Activated CD8-positive, alpha-beta memory T cell treated with anti-CD3 and anti-CD28 coated beads for 48 hours (primary cell): ENCODE data around the gene ZDHHC14.
"Not testable (repeated sequence)": the region's sequence is repeated elsewhere in the genome, so short reads cannot be mapped to it uniquely, and the experiment has no call there.

Source experiments
- DNase-seq, 3 experiments: peaks; one replicate each; pipeline ENCODE4 v3.0.0-alpha.2; 2020; ENCODE audit warnings: low read depth in 2 of 3, low spot score in 2 of 3

The ZDHHC14 gene

DNA sequence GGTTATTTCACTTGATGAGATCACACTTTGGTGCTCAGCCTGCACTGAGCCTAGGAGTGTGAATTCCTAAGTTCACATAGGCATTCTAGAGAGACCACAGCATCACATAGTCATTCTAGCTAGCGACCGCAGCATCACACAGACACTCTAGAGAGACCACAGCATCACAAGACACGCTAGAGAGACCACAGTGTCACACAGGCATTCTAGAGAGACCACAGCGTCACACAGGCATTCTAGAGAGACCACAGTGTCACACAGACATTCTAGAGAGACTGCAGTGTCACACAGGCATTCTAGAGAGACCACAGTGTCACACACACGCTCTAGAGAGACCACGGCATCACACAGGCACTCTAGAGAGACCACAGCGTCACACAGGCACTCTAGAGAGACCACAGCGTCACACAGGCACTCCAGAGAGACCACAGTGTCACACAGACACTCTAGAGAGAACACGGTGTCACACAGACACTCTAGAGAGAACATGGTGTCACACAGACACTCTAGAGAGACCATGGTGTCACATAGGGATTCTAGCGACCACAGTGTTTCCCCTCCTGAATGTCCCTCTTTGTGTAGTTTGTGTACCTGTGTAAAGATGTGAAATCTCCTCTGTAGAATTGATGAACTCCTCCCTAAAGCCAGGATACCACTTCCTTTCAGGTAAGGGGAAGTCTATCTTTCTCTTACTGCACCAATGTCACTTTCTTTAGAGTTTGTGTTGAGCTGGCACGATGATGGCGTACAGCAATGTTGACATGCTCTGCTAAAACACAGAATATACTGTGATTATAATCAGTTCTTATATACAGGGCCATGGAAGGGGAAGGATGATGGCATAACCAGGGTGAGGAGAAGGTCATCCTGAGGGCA is 169.4 kb downstream of the ZDHHC14 start:
- DNase-seq = no peak

DNA sequence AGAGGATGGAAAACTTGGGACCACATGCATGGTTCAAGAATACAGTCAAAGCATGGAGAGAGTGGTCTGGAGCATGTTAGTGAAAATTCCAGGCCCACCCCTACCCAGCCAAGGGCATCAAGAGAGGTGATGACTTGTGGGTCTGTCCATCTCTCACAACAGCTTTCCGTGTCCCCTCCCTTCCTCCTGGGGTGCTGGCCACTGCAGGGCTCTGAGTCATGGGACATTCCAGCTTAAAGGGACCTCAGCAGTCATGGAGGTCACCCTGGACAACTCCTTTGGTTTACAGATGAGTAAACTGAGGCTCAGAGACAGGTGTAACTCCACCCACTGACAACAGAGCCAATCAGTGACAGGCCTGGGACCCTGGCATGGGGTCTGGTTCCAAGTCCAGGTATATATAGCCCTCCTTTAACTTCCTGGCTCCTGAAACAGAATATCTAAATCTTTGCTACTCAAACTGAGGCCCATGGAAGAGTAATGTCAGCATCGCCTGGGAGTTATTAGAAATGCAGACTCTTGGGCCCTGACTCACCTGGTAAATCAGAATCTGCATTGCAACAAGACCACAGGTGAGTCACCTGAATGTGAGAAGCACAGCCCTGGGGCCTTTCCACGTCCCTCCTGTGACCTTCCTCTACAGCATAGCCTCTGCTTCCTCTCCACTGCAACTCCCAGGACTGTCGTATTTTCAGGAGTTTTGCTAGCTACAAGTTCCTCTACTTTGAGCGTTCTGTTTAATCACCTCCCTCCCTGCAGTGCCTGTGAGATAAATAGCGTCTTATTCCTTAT is 170.2 kb downstream of the ZDHHC14 start:
- DNase-seq = no peak

DNA sequence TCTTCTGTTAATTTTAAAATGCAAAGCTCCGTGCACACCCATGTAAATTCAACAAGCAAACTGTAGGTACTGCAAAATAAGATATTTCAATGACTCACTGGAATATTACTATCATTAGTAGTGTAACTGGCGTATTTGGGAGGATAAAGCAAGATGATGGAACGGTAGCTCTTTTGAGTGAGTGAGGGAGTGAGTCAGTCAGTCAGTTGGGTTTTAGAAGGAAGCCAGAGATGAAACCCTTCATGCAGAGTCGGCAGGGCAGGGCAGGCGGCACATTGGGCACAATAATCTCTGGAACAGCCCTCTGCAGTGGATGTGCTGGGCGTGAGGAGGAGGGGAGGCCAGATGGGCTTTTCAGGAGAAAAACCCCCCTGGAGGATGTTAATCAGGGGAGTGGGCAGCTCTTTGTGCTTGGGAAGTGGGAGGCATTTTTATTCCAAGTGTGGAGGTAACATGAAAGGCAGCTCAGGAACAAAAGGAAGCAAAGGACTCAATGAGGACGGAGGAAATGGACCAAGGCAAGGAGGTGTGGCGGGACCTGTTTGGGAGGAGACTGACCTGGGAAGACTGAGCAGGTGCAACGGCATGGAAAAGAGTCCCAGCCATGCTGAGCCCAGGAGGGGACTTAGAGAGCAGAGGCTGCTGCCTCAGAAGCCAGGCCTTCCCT is 171.2 kb downstream of the ZDHHC14 start:
- DNase-seq = no peak

DNA sequence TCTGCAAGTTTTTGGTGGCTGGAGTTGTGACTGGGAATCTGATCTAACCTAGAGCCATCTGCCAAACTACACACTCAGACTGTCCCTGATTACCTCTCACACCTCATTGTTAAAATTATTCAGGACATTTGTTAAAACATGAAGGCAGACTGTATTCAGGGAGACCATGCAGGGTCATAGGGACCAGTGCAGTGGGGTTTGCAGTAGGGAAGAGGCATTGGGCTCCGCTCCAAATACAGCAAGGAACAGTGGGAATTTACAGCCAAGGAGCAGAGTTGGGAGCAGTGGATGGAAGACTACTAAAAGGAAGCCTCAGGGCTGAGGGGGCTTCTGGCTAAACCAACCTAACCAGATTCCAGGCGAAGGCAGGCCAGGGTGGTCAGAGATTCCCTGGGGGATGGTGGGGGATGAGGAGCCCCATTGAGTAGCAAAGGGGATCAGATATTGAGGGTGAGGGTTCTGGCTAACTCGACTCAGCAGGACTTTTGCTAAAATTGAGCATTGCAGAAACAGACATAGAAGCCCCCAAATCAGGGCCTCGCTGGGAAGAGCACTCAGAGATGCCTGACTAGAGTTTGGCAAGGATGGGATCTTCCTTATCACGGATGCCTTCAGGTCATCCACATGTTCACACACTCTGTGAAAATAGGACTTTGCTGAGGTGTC is 172.0 kb downstream of the ZDHHC14 start:
- DNase-seq = no peak

DNA sequence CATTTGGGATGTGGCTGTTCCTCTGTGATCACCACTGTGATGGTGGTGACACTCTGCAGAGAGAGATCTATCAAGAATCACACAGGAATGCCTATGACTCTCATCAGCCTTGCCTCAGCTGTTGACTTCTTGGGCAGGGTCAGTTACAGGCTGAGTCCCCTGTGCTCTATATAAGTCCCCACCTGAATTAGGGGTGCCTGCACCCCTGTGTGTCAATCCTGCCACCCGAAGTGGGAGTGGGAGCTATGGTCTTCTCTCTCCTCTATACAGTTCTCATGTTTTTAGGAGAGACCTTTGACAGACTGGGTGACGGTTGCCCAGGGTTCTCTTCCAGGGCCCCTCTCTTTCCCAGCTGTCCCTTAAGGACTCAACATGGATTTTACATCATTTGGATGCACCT is 173.8 kb downstream of the ZDHHC14 start:
- no peak for DNase-seq

DNA sequence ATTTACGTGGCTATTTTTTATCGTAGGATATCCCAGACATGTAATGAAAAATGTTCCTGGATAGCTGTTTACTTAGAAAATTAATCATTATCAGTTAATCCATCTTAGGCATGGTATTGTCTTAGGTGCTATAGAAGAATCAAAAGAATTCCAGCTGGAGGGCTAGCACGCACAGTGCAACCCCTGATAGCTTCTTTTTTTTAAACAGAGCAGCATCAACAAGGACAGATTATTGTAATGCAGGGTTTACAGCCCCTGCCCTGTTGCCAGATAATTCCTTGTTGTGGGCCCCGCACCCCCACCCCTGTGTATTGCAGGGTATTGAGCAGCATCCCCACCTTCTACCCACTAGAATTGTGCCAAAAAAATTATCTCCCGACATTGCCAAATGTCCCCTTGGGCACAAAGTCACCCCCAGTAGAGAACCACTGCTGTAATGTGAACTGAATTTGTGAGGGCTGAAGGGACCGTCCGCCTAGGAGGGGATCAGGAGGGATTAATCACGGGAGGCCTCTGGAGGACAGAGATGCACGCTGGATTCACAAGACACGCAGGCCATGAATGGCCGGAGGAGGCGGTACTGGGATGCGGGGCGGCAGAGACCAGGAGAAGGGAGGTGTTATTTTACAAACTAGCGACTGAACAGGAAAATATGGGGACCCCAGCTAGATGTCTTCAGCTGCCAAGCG is 174.6 kb downstream of the ZDHHC14 start:
- no peak for DNase-seq

DNA sequence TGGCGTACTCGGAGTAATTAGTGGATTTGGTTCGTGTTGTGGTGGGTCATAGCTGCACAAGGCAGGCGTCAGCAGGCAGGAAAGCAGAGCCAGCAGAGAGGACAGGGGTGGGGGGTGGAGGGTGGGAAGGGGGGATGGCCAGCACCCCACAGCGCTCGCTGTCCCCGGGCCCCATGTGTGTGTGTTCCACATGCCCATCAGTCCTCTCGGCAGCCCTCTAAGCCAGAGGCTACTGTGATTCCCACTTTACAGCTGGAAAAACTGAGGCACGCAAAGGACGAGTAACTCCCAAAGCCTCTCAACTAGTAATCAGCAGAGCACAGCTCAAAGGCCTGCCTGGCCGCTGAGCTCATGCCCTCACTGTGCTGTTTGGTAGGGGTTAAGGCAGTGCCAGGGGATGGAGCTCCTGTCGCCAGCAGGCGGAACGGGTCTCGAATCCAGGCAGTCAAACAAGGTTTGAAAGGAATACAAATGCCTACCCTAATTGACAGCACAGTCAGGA is 175.2 kb downstream of the ZDHHC14 start:
- DNase-seq = no peak

DNA sequence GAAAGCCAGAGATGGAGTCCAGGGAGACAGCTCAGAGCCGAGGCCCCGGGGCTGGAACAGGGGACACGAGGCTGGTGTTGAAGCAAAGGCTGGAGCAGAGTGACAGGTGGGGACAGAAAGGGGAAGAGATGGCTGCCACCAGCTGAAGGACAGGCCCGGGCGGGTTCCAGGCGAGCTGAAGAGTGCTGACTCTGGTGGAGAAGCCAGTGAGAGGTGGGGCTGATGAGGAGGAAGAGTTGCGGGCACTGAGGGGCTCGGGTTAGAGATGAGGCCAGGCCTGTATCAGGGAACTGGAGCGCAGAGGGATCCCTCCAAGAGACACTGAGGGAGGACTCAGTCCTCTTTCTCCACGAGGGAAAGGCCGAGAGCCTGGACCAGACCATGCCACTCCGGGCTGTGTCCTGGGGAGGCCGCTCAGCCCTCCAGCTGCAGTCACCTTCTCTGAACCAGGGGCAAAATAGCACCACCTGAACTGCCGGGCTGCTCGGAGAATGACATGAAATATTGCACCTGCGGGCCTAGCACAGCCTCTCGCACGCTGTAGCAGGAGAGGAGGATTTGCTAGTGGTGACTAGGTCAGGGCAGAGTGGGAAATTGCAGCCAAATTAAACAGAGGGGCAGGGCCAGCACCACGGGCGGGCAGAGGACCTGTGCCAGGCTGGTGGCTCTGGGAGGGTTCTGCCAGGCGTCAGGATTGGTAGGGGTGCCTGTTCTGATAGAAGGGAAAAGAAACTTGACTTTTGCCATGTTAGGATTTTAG is 175.9 kb downstream of the ZDHHC14 start:
- DNase-seq = no peak

DNA sequence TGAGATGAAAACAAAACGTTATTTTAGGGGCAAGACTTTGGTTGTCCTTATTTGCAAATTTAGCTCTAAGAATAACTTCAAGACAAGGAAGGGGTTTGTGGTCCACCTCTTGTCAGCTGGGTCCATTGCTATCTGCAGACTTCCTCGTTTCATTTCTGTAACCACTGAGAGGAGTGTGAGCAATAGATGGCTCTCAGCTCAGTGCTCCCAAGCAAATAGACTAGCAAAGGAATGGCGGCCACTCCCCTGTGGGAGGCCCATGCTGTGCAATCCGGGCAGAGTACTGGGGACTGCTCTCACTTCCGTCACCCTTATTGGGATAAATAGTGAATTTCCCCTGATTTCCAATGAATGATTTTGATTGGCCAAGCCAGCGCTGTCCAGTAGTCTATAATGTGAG is 176.6 kb downstream of the ZDHHC14 start:
- DNase-seq = no peak

DNA sequence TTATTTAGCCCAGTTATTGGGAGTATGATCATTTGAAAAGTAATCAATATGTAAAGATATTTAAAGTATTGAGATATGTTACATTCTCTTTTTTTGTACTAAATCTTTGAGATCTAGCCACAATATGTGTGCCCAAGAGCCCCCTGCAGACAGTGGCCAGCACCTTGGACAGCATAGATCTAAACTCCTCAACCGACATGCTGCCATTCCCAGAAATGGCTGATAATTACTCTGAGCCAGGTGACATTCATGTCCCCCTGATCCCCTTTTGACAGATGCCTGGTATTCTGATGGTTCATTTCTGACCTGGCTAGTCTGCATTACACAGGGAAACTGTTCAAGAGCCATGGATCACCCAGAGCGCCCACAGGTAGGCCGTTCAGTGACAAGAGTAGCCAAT is 177.1 kb downstream of the ZDHHC14 start:
- no peak for DNase-seq

DNA sequence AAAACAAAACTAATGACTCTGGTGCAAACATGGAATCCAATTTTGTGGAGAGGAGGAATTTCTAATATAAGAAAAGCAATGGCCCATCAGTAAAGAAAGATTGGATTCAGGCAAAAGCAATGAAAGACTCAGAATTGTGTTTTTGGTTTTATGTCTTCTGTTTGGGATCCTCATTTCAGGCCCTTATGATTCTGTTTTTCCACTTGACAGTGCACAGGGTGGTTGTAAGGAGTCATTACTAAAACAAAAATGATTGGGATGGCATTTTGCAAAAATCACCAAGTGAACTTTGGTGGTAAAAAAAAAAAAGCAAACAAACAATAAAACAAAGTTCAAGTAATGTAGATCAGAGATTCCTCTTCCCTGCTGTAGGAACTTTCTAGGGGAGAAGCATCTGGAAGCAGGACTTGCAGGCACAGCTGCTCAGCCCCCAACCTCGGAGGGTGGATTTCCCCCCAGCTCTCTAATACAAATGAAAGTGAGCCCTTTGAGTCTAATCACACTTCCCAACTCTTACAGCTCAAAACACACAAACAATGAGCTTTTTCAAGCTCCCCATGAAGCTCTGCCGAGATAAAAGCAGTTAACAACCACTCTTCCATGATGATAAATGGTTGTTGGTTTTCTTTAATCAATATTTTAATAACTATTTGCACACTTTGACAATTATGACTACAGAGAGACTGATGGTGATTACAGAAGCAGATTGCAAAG is 177.7 kb downstream of the ZDHHC14 start:
- no peak for DNase-seq

DNA sequence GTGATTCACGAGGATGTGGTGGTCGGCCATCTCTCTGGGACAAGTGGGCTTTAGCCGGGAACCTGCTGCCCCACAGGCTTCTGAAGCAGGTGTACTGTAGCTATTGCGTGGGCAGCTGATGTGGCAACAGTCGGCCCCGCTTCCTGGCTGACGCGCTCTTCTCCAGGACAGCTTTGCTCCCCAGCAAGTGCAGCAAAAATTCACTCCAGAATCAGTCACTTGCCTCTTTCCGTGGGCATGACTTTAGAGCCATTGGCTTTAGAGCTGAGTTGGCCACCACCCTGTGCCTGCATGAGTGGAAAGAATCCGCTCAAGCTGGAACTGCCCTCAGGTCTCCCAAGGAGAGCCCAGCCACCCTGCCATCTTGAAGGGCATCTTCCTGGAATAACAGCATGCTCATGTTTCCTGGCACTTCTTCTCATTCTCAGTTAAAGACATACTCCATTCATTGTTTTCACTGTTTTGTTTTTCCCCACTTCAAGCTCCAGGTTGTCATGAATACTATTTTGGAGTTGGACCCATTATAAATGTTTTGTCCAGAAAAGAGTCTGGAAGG is 178.3 kb downstream of the ZDHHC14 start:
- DNase-seq = no peak

DNA sequence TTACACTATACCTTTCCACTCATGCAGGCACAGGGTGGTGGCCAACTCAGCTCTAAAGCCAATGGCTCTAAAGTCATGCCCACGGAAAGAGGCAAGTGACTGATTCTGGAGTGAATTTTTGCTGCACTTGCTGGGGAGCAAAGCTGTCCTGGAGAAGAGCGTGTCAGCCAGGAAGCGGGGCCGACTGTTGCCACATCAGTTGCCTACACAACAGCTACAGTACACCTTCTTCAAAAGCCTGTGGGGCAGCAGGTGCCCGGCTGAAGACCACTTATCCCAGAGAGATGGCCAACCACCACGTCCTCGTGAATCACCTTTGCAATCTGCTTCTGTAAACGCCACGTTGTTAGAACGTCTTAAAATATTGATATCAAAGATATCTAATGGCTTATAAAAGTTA is 179.1 kb downstream of the ZDHHC14 start:
- DNase-seq = not testable (repeated sequence)

DNA sequence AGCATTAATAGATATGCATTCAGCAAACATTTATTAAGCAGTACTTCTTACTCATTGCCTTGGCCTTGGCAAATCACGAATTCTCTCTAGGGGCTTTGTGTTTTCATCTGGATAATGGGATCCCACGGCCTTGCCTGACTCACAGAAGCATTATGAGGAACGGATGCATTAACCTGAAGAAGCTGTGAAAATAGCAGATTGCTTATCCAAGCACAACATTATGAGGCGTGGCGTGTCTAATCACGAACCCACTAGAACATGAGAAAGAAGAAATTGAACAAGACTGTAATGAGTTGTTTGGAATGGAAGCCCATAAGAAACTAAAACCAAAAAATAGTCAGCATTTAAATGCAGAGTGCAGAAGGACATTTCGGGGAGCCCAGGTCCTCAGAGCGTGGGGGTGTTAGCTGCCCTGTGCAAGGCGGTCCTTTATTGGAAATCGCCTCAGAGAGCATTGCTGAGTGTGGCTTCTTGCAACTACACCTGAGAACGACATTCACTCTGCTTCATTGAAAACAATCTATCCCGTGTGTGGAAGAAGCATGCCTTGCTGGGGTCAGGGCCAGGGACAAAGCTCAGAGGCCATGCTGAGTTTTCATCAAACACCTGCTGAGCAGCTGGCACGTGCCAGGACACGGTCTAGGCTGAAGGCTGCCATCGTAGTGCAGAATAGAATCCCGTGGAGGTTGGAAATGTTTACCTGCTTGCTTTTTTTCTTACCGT is 179.9 kb downstream of the ZDHHC14 start:
- no peak for DNase-seq

DNA sequence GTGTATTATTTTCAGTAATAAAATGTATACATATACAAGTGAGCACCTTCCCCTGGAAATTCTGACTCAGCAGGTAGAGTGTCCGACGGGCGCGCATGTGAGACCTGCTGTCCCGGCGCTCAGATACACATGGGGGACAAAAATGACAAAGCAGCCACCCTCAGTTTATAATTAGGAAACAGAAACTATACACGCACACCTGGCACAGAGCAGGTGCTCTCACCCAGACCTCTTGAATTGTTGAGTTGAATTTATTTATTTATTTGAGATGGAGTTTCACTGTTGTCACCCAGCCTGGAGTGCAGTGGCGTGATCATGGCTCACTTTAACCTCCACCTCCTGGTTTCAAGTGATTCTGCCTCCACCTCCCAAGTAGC is 180.4 kb downstream of the ZDHHC14 start:
- no peak for DNase-seq

DNA sequence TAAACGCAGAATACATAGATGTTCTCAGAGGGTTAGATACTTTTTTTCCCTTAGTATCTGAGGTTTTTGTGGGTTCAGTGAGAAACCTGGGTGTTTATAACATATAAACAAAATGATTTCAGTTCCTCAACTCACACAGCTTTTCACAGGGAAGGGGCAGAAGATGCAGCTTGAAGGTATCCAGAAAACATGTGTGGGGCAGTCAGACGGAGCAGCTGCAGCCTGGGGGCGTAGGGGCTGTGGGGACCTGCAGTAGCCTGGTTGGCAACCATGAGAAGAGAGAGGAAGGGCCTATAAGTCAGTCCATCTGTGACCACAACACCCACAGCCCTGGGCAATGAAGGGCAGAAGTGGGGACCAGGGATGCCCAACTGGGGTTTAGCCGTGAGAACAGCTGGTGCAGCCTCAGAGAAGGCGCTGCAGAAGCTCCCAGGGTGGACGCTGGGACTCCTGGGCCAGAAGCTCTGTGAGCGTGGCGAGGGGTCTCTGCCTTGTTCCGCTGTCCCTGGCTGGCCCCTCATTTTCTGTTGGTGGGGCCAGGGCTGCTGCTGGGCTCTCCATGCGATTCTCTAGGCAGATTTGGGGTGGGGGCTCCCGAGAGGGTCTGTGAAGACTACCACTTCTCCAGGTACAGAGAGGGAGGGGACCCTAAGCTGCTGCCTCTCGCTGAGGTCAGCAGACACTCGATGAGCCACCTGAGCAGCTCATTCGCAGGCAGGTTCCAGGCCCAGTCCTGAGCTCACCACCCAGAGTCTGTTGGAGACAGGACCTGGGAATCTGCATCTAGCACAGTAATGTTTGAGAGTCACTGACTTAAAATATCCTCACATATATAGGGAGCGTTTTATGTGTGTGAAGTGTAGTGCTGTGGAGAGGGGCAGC is 181.2 kb downstream of the ZDHHC14 start:
- no peak for DNase-seq

DNA sequence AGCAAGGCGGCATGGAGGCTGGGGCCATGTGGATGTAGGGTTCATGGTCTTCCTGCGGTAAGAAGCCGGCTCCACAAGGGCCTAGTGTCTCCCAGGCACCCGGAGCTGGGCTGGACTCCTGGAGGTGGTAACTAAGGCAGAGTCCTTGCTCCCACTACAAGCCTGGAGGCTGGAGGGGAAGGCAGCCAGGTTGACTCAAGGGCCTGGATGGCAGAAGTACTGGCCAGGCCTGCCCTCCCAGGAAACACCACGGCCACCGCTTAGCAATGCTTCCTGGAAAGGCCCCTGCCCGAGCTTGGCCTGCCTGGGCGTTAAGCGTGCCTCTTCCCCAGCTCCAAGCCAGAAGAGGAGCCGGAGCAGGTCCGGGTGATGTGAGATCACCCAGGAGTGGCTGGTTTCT is 182.0 kb downstream of the ZDHHC14 start:
- no peak for DNase-seq
